ENCODE measurements around the gene ATP5PB.

Gene ATP5PB

GRCh38 chr1:111412839-111413238 is 36.4 kb upstream of the ATP5PB start:
- no peak for ATAC-seq
- TF ChIP-seq GLIS3 (CRISPR knock-in tag; IDR thresholded peaks at IDR 0.05), result no peak
- no peak for TF ChIP-seq PATZ1 (CRISPR knock-in tag; IDR thresholded peaks at IDR 0.05; ENCODE audit: borderline replicate concordance)

GRCh38 chr1:111414756-111415155 is 34.5 kb upstream of the ATP5PB start:
- TF ChIP-seq GLIS3 (CRISPR knock-in tag; IDR thresholded peaks at IDR 0.05), result no peak
- ATAC-seq, result no peak

- ATAC-seq, result no peak
Observed at GRCh38 chr1:111415461-111415860, 33.8 kb upstream of the ATP5PB start.

GRCh38 chr1:111417755-111418154 is 31.5 kb upstream of the ATP5PB start:
- TF ChIP-seq POU6F1 (CRISPR knock-in tag; IDR thresholded peaks at IDR 0.05; ENCODE audit: borderline replicate concordance, low read depth) (no peak), RARB (CRISPR knock-in tag; IDR thresholded peaks at IDR 0.05) (no peak), ZNF70 (CRISPR knock-in tag; IDR thresholded peaks at IDR 0.05) (no peak), GLIS3 (CRISPR knock-in tag; IDR thresholded peaks at IDR 0.05) (no peak), ARNTL (CRISPR knock-in tag; IDR thresholded peaks at IDR 0.05; ENCODE audit: borderline replicate concordance, low read depth) (no peak), CSDC2 (CRISPR knock-in tag; IDR thresholded peaks at IDR 0.05) (no peak)
- no peak for ATAC-seq

More at GRCh38 chr1:111415461-111415860, 33.8 kb upstream of the ATP5PB start:
- no peak for TF ChIP-seq SNAI2 (CRISPR knock-in tag; IDR thresholded peaks at IDR 0.05)
- no peak for TF ChIP-seq ZFP3 (CRISPR knock-in tag; IDR thresholded peaks at IDR 0.05)
- TF ChIP-seq ARNTL (CRISPR knock-in tag; IDR thresholded peaks at IDR 0.05; ENCODE audit: borderline replicate concordance, low read depth), result no peak
- TF ChIP-seq ESRRG (CRISPR knock-in tag; IDR thresholded peaks at IDR 0.05), result no peak
- TF ChIP-seq TOX (CRISPR knock-in tag; IDR thresholded peaks at IDR 0.05; ENCODE audit: borderline replicate concordance), result no peak
- TF ChIP-seq PPARA (CRISPR knock-in tag; IDR thresholded peaks at IDR 0.05; ENCODE audit: borderline replicate concordance), result no peak
- TF ChIP-seq ZC3H10 (CRISPR knock-in tag; IDR thresholded peaks at IDR 0.05), result no peak
- TF ChIP-seq ZFP30 (CRISPR knock-in tag; IDR thresholded peaks at IDR 0.05), result no peak
- TF ChIP-seq RARB (CRISPR knock-in tag; IDR thresholded peaks at IDR 0.05), result no peak

- ATAC-seq, result no peak
- TF ChIP-seq TCF4 (CRISPR knock-in tag; IDR thresholded peaks at IDR 0.05; ENCODE audit: borderline replicate concordance), result no peak
- no peak for TF ChIP-seq RARB (CRISPR knock-in tag; IDR thresholded peaks at IDR 0.05)
- no peak for TF ChIP-seq SNAI2 (CRISPR knock-in tag; IDR thresholded peaks at IDR 0.05)
- no peak for TF ChIP-seq ZNF70 (CRISPR knock-in tag; IDR thresholded peaks at IDR 0.05)
- TF ChIP-seq GLIS3 (CRISPR knock-in tag; IDR thresholded peaks at IDR 0.05), result no peak
- no peak for TF ChIP-seq CREB5 (CRISPR knock-in tag; IDR thresholded peaks at IDR 0.05; ENCODE audit: low read depth)
- TF ChIP-seq CSDC2 (CRISPR knock-in tag; IDR thresholded peaks at IDR 0.05), result no peak
- no peak for TF ChIP-seq PPARA (CRISPR knock-in tag; IDR thresholded peaks at IDR 0.05; ENCODE audit: borderline replicate concordance)
- no peak for TF ChIP-seq CSRNP3 (CRISPR knock-in tag; IDR thresholded peaks at IDR 0.05)
- TF ChIP-seq ESRRG (CRISPR knock-in tag; IDR thresholded peaks at IDR 0.05), result no peak
- TF ChIP-seq ZFP3 (CRISPR knock-in tag; IDR thresholded peaks at IDR 0.05), result no peak
- TF ChIP-seq TOX (CRISPR knock-in tag; IDR thresholded peaks at IDR 0.05; ENCODE audit: borderline replicate concordance), result no peak
- TF ChIP-seq TSHZ2 (CRISPR knock-in tag; IDR thresholded peaks at IDR 0.05), result no peak
- no peak for TF ChIP-seq ZC3H10 (CRISPR knock-in tag; IDR thresholded peaks at IDR 0.05)
Observed at GRCh38 chr1:111419037-111419436, 30.2 kb upstream of the ATP5PB start.
